ENCODE data around the gene PXDC1. TPM values are rescaled to one million over a fixed set of nuclear protein-coding genes. Genes with fewer than 3 reads are reported as not detected.

PXDC1 gene
- total RNA-seq, 1 experiment from 2014 or later = 30.8 TPM

GRCh38 chr6:3714111-3714510 lies 37.4 kb downstream of the PXDC1 start:
- no peak overlapping the region for H2AFZ ChIP-seq
- intact Hi-C loops (cut with micrococcal nuclease; ENCODE audit: unreplicated experiment) = no loop called here

GRCh38 chr6:3712827-3713665 lies 38.5 kb downstream of the PXDC1 start:
- DNase-seq = no peak
- Histone ChIP-seq H3K27ac (no peak overlapping the region), H3K36me3 (ENCODE audit: low read depth) (no peaks in the 10 kb centered on the region), H3F3A (ENCODE audit: insufficient read depth, low read depth) (no peaks in the 10 kb centered on the region), H4K20me1 (ENCODE audit: insufficient read depth) (no peaks in the 10 kb centered on the region), H3K27me3 (ENCODE audit: insufficient read depth, low read depth) (no peaks in the 10 kb centered on the region), H3K4me3 (no peak overlapping the region), H3K9me3 (ENCODE audit: insufficient read depth, low read depth) (no peaks in the 10 kb centered on the region), H3K4me1 (replicated peaks; ENCODE audit: insufficient read depth) (no peaks in the 10 kb centered on the region), H3K9me2 (ENCODE audit: insufficient read depth) (no peaks in the 10 kb centered on the region), H3K4me2 (no peak overlapping the region), H3K79me2 (ENCODE audit: low read depth) (no peaks in the 10 kb centered on the region), H2AFZ (no peak overlapping the region)
- ChIA-PET POLR2A (ENCODE audit: unreplicated experiment) (no interaction called here), CTCF (no interaction called here)
- no TSS peak for BruUV-seq (replicated peaks)
- no peak for TF ChIP-seq EZH2 (IDR thresholded peaks at IDR 0.05; ENCODE audit: low read depth)
- no peak for TF ChIP-seq CTCF (conservative IDR thresholded peaks at IDR 0.05)
- intact Hi-C loops (cut with micrococcal nuclease; ENCODE audit: unreplicated experiment) = no loop called here

More at GRCh38 chr6:3714111-3714510, 37.4 kb downstream of the PXDC1 start:
- Histone ChIP-seq H3K79me2 (ENCODE audit: low read depth) (no peaks in the 10 kb centered on the region), H3K27ac (no peak overlapping the region), H3K9me2 (ENCODE audit: insufficient read depth) (no peaks in the 10 kb centered on the region), H3K4me3 (no peak overlapping the region), H3K4me2 (no peak overlapping the region), H3K4me1 (replicated peaks; ENCODE audit: insufficient read depth) (no peaks in the 10 kb centered on the region), H3K9me3 (ENCODE audit: insufficient read depth, low read depth) (no peaks in the 10 kb centered on the region), H4K20me1 (ENCODE audit: insufficient read depth) (no peaks in the 10 kb centered on the region), H3F3A (ENCODE audit: insufficient read depth, low read depth) (no peaks in the 10 kb centered on the region), H3K36me3 (ENCODE audit: low read depth) (no peaks in the 10 kb centered on the region), H3K27me3 (ENCODE audit: insufficient read depth, low read depth) (no peaks in the 10 kb centered on the region)
- ChIA-PET POLR2A (ENCODE audit: unreplicated experiment) (no interaction called here), CTCF (no interaction called here)
- BruUV-seq (replicated peaks) = no TSS peak
- TF ChIP-seq CTCF (conservative IDR thresholded peaks at IDR 0.05) = no peak
- no peak for TF ChIP-seq EZH2 (IDR thresholded peaks at IDR 0.05; ENCODE audit: low read depth)
- no peak for DNase-seq

GRCh38 chr6:3711776-3712175 lies 39.7 kb downstream of the PXDC1 start:
- no peak overlapping the region for H2AFZ ChIP-seq
- no peaks in the 10 kb centered on the region for H3K4me1 ChIP-seq (replicated peaks; ENCODE audit: insufficient read depth)
- no peak overlapping the region for H3K4me2 ChIP-seq
- POLR2A ChIA-PET (ENCODE audit: unreplicated experiment) = no interaction called here
- no peak overlapping the region for H3K27ac ChIP-seq
- intact Hi-C loops (cut with micrococcal nuclease; ENCODE audit: unreplicated experiment) = no loop called here
- H3F3A ChIP-seq (ENCODE audit: insufficient read depth, low read depth) = no peaks in the 10 kb centered on the region
- H3K36me3 ChIP-seq (ENCODE audit: low read depth) = no peaks in the 10 kb centered on the region
- DNase-seq = no peak
- TF ChIP-seq EZH2 (IDR thresholded peaks at IDR 0.05; ENCODE audit: low read depth) (no peak), CTCF (conservative IDR thresholded peaks at IDR 0.05) (no peak)
- CTCF ChIA-PET = no interaction called here
- H3K27me3 ChIP-seq (ENCODE audit: insufficient read depth, low read depth) = no peaks in the 10 kb centered on the region
- H3K79me2 ChIP-seq (ENCODE audit: low read depth) = no peaks in the 10 kb centered on the region
- no peaks in the 10 kb centered on the region for H3K9me2 ChIP-seq (ENCODE audit: insufficient read depth)
- no TSS peak for BruUV-seq (replicated peaks)
- no peaks in the 10 kb centered on the region for H3K9me3 ChIP-seq (ENCODE audit: insufficient read depth, low read depth)
- no peaks in the 10 kb centered on the region for H4K20me1 ChIP-seq (ENCODE audit: insufficient read depth)
- H3K4me3 ChIP-seq = no peak overlapping the region
